ENCODE data around the gene ZNF513.
A peak's percentile ranks its signal among the peaks of the same experiment; 100 is the strongest.

The ZNF513 gene

DNA sequence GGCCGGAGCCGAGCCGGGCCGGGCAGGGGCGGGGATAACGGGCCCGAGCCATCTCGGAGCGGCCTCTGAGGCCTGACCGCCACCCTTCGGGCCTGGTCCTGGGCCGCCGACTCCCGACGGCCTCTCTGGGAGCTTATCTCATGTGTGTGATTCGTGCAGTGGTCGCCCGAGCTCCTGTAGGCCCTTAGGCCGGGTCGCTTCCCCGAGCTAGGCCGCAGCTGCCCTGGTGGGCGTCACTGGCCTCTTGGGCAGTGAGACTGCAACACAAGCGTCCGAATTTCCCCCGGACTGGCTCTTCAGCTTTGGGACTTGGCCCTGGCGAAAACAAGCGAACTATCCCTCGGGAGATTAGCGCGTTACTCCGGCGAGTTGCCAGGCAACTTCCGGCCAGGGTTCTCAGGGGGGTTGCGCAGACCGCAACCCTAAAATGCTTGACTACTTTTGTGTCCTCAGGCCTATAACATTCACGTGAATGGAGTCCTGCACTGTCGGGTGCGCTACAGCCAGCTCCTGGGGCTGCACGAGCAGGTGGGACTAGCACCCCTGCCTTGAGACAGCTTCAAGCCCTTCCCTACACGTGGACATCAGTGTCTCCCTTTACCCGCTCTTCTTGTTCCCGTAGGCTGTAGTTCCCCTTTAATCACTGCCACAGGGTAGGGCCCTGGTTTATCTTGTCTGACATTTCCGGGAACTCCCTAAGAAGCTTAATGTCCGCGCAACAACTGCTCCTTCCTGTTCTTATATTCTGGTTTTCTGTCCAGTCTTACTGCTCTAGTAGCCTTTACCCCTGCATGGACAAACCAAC lies 9.5 kb downstream of the ZNF513 start:
- Histone ChIP-seq H3K9ac (peak overlapping the region; percentile 92 to 100 (median 97)), H3K4me3 (peak overlapping the region; percentile 76 to 98 (median 90)), H3K27me3 (no peaks in the 10 kb centered on the region), H3K9me3 (replicated peaks in 1 of 11) (no peaks in the 10 kb centered on the region), H4K20me1 (peaks cover 7 to 39% (median 18%) of the 10 kb centered on the region in 11 experiments; a peak in 15 of 22 replicates), H3K4me2 (peak overlapping the region; percentile 80 to 94 (median 88)), H3K27ac (peak overlapping the region; percentile 85 to 99 (median 98)), H3K4me1 (peaks cover 41 to 58% (median 45%) of the 10 kb centered on the region in 10 experiments), H3K36me3 (peaks cover 57 to 74% (median 63%) of the 10 kb centered on the region in 11 experiments)
- TF ChIP-seq Cebpa-rat (IDR thresholded peaks at IDR 0.05) = no peak

- Histone ChIP-seq H3K9me3 (replicated peaks in 1 of 11) (no peaks in the 10 kb centered on the region), H3K4me1 (peaks cover 41 to 52% (median 45%) of the 10 kb centered on the region in 10 experiments), H3K27me3 (no peaks in the 10 kb centered on the region), H3K9ac (peak within 1 kb of the TSS; percentile 92 to 100 (median 97)), H3K4me2 (peak within 1 kb of the TSS; percentile 90 to 98 (median 94)), H4K20me1 (peaks cover 0 to 31% (median 10%) of the 10 kb centered on the region in 11 experiments; a peak in 13 of 22 replicates), H3K36me3 (peaks cover 55 to 74% (median 63%) of the 10 kb centered on the region in 11 experiments), H3K27ac (peak within 1 kb of the TSS; percentile 85 to 99 (median 98)), H3K4me3 (peak within 1 kb of the TSS; percentile 76 to 98 (median 90))
- no peak for TF ChIP-seq Cebpa-rat (IDR thresholded peaks at IDR 0.05)
Measured at GRCh38 chr2:27370026-27370815, 10.3 kb downstream of the ZNF513 start, which contains the start of the genes EIF2B4 and SNX17. EIF2B4 (minus strand) TSS chr2:27370338; CDS start chr2:27370314, 24 bp downstream. SNX17 (plus strand) TSS chr2:27370616; CDS start chr2:27370744, 128 bp downstream.

GRCh38 chr2:27369471-27370025 lies 11.0 kb downstream of the ZNF513 start:
- H3K4me3 ChIP-seq = peak overlapping the region; percentile 76 to 98 (median 90)
- peak overlapping the region; percentile 88 to 98 (median 94) for H3K4me2 ChIP-seq
- H3K27me3 ChIP-seq = no peaks in the 10 kb centered on the region
- H3K9ac ChIP-seq = peak overlapping the region; percentile 92 to 100 (median 97)
- H3K36me3 ChIP-seq = peaks cover 53 to 74% (median 63%) of the 10 kb centered on the region in 11 experiments
- TF ChIP-seq Cebpa-rat (IDR thresholded peaks at IDR 0.05) = no peak
- H3K4me1 ChIP-seq = peaks cover 41 to 49% (median 43%) of the 10 kb centered on the region in 10 experiments
- no peaks in the 10 kb centered on the region for H3K9me3 ChIP-seq (replicated peaks in 1 of 11)
- H3K27ac ChIP-seq = peak overlapping the region; percentile 73 to 99 (median 98)
- H4K20me1 ChIP-seq = peaks cover 0 to 33% (median 10%) of the 10 kb centered on the region in 11 experiments; a peak in 13 of 22 replicates

- H3K27ac ChIP-seq = no peak overlapping the region
- no peak for TF ChIP-seq Cebpa-rat (IDR thresholded peaks at IDR 0.05)
- peaks cover 55 to 79% (median 68%) of the 10 kb centered on the region in 11 experiments for H3K36me3 ChIP-seq
Measured at GRCh38 chr2:27363933-27364332, 16.6 kb downstream of the ZNF513 start.

GRCh38 chr2:27362678-27363420 lies 17.7 kb downstream of the ZNF513 start:
- H4K20me1 ChIP-seq = peaks cover 0 to 28% (median 12%) of the 10 kb centered on the region in 11 experiments; a peak in 9 of 22 replicates
- TF ChIP-seq Cebpa-rat (IDR thresholded peaks at IDR 0.05) = no peak
- peaks cover 7 to 11% (median 8%) of the 10 kb centered on the region in 10 experiments for H3K4me1 ChIP-seq
- H3K9ac ChIP-seq = no peak overlapping the region
- H3K4me3 ChIP-seq = no peak overlapping the region
- H3K27ac ChIP-seq = no peak overlapping the region
- H3K36me3 ChIP-seq = peaks cover 46 to 72% (median 64%) of the 10 kb centered on the region in 11 experiments
- H3K27me3 ChIP-seq = no peaks in the 10 kb centered on the region
- no peaks in the 10 kb centered on the region; a peak in 2 of 22 replicates for H3K9me3 ChIP-seq (replicated peaks in 1 of 11)
- H3K4me2 ChIP-seq = no peak overlapping the region

More at GRCh38 chr2:27363933-27364332, 16.6 kb downstream of the ZNF513 start:
- no peak overlapping the region for H3K4me3 ChIP-seq
- H3K4me1 ChIP-seq = peaks cover 7 to 14% (median 12%) of the 10 kb centered on the region in 10 experiments
- no peak overlapping the region for H3K4me2 ChIP-seq
- no peaks in the 10 kb centered on the region for H3K27me3 ChIP-seq
- no peaks in the 10 kb centered on the region for H3K9me3 ChIP-seq (replicated peaks in 1 of 11)
- peaks cover 0 to 32% (median 12%) of the 10 kb centered on the region in 11 experiments; a peak in 10 of 22 replicates for H4K20me1 ChIP-seq
- no peak overlapping the region for H3K9ac ChIP-seq

DNA sequence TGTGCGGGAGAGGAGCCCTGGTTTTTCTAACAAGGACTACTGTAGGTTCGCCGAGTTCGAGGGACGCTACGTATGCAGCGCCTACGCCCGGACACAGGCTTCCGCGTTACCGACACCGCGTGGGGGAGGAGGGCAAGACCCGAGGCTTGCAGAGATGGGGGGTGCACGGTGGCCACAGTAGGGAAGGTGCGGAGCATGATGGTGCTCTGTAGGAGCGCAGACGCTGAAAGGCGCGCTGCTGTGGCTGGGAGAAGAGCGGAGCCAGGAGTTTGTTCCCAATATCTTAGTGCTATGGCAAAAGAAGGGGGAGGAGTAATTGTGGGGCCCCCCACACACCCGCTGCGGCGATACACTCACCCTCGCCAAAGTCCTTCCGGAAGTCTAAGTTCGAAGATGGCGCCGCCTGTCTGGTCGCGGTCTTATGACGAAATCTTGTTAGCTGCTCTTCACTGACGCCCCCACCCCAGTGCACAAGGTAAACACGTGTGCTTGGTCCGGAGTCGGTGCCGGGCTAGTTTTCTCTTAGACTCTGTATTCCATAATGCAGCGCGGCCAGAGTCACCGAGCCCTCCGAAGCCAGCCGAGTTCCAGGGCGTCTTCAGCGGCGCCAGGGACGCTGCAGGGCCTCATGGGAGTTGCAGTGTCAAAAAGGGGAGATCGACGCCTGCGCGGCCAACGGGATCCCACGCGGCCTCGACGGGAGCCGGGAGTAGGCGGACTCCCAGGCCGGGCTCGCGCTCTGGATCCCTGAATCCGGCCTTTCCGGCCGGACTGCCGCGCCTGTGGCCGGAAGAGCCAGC lies 24.0 kb downstream of the ZNF513 start, which contains the start of gene GTF3C2:
Gene GTF3C2, minus strand, starts transcription at position 383 of the 800 bp plus-strand sequence. CDS start 13,210 bp downstream, outside the sequence.
- peaks cover 7 to 34% (median 19%) of the 10 kb centered on the region in 11 experiments; a peak in 18 of 22 replicates for H4K20me1 ChIP-seq
- H3K9me3 ChIP-seq (replicated peaks in 1 of 11) = no peaks in the 10 kb centered on the region; a peak in 2 of 22 replicates
- peak within 1 kb of the TSS; percentile 74 to 90 (median 80) for H3K4me3 ChIP-seq
- H3K4me1 ChIP-seq = peaks cover 34 to 42% (median 39%) of the 10 kb centered on the region in 10 experiments
- H3K27me3 ChIP-seq = no peaks in the 10 kb centered on the region
- peak within 1 kb of the TSS; percentile 84 to 99 (median 92) for H3K9ac ChIP-seq
- H3K36me3 ChIP-seq = peaks cover 0 to 33% (median 11%) of the 10 kb centered on the region in 11 experiments; a peak in 11 of 22 replicates
- peak in 2 of 11 experiments; percentile 20 to 54; a peak in 1 of 22 replicates for TF ChIP-seq Cebpa-rat (IDR thresholded peaks at IDR 0.05)
- H3K4me2 ChIP-seq = peak within 1 kb of the TSS; percentile 81 to 97 (median 93)
- peak within 1 kb of the TSS; percentile 70 to 99 (median 91) for H3K27ac ChIP-seq

DNA sequence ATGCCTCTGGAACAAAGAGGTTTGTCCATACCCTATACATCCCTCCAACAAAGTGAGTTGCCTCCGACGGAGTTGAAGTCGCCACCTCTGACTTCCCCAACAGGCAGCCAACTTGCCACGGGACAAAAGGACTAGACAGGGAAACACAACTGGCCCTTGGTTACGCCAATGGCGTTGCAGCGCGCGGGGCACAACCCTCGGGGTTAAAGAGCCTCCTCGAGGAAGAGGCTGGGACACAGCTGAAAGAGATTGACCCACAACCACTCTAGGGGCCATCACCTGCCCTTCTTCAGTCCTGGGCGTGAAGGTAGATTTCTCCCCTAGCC lies 24.5 kb downstream of the ZNF513 start:
- H3K27ac ChIP-seq = peak overlapping the region; percentile 70 to 99 (median 91)
- peaks cover 0 to 35% (median 14%) of the 10 kb centered on the region in 11 experiments; a peak in 12 of 22 replicates for H3K36me3 ChIP-seq
- H3K4me1 ChIP-seq = peaks cover 34 to 42% (median 39%) of the 10 kb centered on the region in 10 experiments
- peak overlapping the region; percentile 74 to 90 (median 80) for H3K4me3 ChIP-seq
- H3K27me3 ChIP-seq = no peaks in the 10 kb centered on the region
- H3K9me3 ChIP-seq (replicated peaks in 1 of 11) = no peaks in the 10 kb centered on the region; a peak in 2 of 22 replicates
- H4K20me1 ChIP-seq = peaks cover 13 to 39% (median 24%) of the 10 kb centered on the region in 11 experiments; a peak in 20 of 22 replicates
- peak overlapping the region; percentile 84 to 99 (median 92) for H3K9ac ChIP-seq
- H3K4me2 ChIP-seq = peak overlapping the region; percentile 81 to 97 (median 93)
- TF ChIP-seq Cebpa-rat (IDR thresholded peaks at IDR 0.05) = no peak

Measured in BLaER1 treated with 17β-estradiol and CSF1 and Interleukin-3, amounts not matched to agents 10 nM and 100 nM (cell line).